HG03139 (cell line): Measurements from ENCODE around the gene CD68.
A peak's percentile ranks its signal among the peaks of the same experiment; 100 is the strongest.

Experiments
- ATAC-seq: cut with Tn5 transposase; IDR thresholded peaks from one replicate; pipeline ENCODE4 v1.9.1; 2021; ENCODE audit not compliant: unreplicated experiment

The CD68 gene

DNA sequence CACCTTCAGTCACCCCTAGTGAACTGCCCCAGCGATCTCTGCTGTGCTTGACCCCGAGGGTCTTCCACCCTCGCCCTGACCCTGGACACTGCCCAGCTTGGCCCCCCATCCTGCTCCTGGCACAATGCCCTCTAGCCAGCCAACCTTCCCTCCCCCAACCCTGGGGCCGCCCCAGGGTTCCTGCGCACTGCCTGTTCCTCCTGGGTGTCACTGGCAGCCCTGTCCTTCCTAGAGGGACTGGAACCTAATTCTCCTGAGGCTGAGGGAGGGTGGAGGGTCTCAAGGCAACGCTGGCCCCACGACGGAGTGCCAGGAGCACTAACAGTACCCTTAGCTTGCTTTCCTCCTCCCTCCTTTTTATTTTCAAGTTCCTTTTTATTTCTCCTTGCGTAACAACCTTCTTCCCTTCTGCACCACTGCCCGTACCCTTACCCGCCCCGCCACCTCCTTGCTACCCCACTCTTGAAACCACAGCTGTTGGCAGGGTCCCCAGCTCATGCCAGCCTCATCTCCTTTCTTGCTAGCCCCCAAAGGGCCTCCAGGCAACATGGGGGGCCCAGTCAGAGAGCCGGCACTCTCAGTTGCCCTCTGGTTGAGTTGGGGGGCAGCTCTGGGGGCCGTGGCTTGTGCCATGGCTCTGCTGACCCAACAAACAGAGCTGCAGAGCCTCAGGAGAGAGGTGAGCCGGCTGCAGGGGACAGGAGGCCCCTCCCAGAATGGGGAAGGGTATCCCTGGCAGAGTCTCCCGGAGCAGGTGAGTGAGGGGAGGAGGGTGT, 20.7 kb upstream of the CD68 start, which contains the start of gene TNFSF13:
TNFSF13 (plus strand) TSS at position 207 of the 776 bp plus-strand sequence; CDS start at position 497, 290 bp downstream.
- ATAC-seq = no peak

DNA sequence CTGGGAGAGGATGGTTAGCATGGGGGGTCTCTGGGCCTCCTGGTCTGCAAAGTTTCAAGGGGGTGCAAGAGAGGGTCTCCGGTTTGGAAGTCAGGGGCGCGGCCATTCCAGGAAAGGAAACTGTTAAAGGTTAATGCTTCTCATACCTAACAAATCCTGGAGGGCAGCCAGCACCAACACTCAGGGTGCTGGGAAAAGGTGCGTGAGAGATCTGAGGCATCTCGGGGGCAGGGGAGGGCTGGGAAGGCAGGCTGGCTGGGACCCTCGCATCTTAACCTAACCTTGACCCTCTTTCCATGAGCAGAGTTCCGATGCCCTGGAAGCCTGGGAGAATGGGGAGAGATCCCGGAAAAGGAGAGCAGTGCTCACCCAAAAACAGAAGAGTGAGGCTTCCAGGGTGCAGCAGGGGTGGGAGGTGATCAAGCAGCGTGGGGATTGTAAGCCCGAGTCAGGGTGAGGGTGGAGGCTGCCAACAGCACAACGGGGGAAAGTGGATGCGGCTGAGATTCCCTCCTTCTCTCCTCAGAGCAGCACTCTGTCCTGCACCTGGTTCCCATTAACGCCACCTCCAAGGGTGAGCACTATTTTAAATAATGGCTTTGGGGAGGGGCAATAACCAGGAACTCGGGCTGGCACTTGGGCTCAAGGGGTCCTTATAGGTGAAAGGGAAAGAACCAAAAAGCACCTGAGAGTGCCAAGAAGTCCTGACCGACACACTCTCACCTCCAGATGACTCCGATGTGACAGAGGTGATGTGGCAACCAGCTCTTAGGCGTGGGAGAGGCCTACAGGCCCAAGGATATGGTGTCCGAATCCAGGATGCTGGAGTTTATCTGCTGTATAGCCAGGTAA, 19.9 kb upstream of the CD68 start:
- no peak for ATAC-seq

DNA sequence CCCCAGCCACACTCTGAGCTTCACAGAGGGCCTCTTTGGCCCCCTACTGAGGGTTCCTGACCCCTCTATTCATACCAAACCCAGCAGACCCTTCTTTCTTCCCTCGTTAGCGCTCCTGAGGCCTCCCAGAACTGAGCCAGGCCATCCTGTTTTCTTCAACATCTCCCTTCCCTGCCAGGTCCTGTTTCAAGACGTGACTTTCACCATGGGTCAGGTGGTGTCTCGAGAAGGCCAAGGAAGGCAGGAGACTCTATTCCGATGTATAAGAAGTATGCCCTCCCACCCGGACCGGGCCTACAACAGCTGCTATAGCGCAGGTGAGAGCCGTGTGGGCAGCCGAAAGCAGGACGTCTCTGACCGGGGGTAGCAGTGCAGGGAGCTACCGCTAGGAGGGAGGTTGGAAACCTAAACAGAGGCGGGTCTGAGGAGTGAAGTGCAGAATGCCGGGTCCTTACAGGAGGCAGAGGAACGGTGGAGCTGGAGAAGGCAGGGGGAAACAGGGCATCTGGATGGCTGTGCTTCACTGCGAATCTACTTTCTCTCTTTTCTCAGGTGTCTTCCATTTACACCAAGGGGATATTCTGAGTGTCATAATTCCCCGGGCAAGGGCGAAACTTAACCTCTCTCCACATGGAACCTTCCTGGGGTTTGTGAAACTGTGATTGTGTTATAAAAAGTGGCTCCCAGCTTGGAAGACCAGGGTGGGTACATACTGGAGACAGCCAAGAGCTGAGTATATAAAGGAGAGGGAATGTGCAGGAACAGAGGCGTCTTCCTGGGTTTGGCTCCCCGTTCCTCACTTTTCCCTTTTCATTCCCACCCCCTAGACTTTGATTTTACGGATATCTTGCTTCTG, 19.0 kb upstream of the CD68 start:
- no peak for ATAC-seq

DNA sequence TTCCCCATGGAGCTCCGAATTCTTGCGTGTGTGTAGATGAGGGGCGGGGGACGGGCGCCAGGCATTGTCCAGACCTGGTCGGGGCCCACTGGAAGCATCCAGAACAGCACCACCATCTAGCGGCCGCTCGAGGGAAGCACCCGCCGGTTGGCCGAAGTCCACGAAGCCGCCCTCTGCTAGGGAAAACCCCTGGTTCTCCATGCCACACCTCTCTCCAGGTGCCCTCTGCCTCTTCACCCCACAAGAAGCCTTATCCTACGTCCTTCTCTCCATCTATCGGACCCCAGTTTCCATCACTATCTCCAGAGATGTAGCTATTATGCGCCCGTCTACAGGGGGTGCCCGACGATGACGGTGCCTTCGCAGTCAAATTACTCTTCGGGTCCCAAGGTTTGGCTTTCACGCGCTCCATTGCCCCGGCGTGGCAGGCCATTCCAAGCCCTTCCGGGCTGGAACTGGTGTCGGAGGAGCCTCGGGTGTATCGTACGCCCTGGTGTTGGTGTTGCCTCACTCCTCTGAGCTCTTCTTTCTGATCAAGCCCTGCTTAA, 18.3 kb upstream of the CD68 start:
- no peak for ATAC-seq

DNA sequence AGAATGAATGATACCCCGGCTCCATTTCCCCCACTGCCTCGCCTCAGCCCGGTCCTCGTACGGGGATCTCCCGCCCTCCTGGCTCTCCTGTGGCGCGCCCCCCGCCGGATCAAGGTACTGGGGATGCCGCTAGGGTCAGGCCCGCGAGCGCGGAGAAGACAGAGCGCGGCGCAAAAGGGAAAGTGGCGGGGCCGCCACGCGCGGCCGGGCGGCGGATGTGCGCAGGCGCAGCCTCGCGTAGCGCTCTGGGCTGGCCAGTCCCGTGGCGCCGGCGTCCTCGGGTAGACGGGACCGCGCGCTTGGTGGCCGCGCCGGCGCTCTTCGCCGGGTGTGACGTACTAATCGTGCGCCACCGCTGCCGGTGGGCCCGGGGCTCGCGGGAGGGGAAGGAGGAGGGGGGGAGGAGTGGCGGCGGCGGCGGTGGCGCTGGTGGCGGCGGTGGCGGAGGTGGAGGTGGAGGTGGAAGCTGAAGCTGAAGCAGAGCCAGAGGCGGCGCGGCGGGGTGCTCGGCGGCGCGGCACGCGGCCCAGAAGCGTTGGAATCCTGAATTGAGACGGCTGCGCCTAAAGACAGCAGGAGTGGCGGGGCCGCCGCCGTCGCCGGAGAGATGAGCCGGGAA, 17.7 kb upstream of the CD68 start, which contains the start of gene SENP3:
SENP3 (plus strand) TSS at position 331 of the 619 bp plus-strand sequence. CDS start 1,158 bp downstream, outside the sequence.
- peak; percentile 66 for ATAC-seq

- ATAC-seq = no peak
These were observed 17.2 kb upstream of the CD68 start for GRCh38 chr17:7562208-7562605.

GRCh38 chr17:7563115-7563869, 16.1 kb upstream of the CD68 start:
- ATAC-seq = no peak

DNA sequence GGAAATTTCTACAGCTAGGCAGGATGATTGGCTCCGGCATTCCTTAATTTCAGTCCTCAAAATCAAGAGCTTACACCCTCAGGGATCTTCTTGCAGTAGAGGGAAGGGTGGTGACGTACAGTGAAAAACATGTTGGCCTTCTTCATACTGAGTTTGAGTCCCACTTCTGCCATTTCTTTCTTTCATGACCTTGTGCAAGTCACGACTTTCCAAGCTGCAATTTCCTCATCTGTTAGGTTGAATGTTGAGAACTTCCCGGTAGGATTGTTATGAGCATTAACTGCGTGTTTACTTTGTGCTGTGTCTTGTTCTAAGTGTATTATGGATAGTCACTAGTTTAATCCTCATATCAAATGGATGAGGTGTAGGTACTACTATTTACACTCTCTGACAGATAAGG, 9.9 kb upstream of the CD68 start:
- ATAC-seq = no peak

GRCh38 chr17:7570351-7570750, 9.1 kb upstream of the CD68 start:
- no peak for ATAC-seq

GRCh38 chr17:7572338-7572587, 7.2 kb upstream of the CD68 start:
- ATAC-seq = no peak

- peak; percentile 75 for ATAC-seq
These were observed 6.7 kb upstream of the CD68 start for GRCh38 chr17:7572588-7573323.

DNA sequence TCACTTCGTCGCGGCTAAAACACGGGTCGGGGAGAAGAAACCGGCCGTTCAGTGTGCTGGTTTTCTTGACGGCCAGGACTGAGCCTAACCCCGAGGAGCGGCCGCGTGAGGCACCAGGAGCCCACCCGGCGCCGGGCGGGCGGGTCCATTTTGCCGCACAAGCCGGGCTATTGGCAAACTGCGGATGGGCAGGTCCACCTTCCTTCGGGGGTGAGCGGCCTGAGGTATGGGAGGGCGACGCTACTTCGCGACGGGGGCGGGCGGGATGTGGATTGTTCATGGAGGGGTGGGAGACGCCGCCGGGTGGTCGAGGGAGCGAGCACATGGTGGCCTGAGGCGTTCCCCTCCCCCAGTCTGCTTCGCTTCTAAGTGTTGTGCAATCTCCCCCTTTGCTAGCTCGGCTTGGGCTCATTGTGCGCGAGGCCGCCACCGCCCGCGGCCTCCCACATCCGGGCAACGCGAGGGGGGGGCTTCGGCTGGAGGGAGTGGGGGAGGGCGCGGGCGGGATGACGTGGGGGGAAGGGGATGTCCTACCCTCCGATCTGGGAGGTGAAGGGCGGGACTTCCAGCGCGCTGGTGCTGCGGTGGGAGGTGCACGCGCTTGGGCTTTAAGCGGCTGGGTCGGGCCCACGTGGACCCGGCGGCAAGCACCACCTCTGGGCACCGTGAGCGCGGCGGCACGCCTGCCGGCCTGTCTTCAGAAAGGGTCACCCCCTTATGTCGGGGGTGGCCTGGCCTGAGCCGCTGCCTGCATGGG, 5.9 kb upstream of the CD68 start:
- ATAC-seq = no peak

DNA sequence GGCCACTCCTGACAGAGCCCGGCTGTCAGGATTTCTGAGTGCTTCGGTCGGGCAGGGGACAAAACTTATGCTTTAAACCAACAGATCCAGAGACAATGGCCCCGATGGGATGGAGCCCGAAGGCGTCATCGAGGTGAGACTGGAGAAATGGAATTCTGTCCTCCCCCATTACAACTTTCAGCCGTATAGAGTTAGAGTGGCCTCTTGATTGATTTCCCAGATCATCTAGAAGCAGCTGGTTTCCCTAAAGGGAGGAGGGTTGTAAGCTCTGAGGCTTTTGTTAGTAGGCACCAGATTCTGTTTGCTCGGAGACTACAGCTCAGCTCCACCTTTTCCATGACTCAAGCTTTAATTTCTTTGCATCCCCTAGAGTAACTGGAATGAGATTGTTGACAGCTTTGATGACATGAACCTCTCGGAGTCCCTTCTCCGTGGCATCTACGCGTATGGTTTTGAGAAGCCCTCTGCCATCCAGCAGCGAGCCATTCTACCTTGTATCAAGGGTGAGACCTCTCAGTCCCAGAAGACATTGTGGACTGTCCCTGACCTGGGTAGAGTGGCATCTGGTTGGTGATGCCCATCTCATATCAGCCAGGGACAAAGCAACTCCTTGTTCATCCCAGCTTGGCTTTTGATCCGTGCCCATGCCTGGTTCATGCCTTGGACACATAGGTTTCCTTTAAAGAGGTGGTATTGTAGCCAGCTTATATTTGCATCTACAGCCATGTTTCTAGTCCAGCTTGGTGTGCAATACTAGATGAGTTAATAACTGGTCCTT, 5.1 kb upstream of the CD68 start:
- no peak for ATAC-seq

- ATAC-seq = no peak
These were observed 4.0 kb upstream of the CD68 start for GRCh38 chr17:7575481-7575883.

DNA sequence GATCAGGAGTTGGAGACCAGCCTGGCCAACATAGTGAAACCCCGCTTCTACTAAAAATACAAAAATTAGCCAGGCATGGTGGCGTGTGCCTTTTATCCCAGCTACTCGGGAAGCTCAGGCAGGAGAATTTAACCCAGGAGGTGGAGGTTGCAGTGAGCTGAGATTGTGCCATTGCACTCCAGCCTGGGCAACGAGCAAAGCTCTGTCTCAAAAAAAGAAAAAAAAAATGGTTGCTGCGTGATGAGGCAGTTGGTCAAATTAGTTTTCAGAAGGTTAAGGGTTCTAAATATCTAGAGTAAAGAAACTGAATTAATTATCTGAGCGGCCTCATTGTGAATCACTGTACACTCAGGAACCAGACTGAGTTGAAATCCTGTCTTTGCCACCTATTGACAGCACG, 3.5 kb upstream of the CD68 start:
- no peak for ATAC-seq

- no peak for ATAC-seq
These were observed 3.0 kb upstream of the CD68 start for GRCh38 chr17:7576432-7576937.
